Myocyte (in vitro differentiated cells): ENCODE measurements around the gene CA12. TPM values are rescaled to one million over a fixed set of nuclear protein-coding genes. Genes with fewer than 3 reads are reported as not detected.
A peak's percentile ranks its signal among the peaks of the same experiment; 100 is the strongest.

Experiments used
- DNase-seq: peaks from one replicate; pipeline ENCODE4 v3.0.0-alpha.2; 2012; ENCODE audit warnings: low read depth
- total RNA-seq: library from RNA; depleted of rRNA; stranded (reverse); fragments of >200 nt; gene quantifications from 2 replicates; pipeline ENCODE4 v1.2.3, GENCODE V29; 2014

CA12 gene
- total RNA-seq, 1 donor from 2014 or later, result 0.62 TPM

DNA sequence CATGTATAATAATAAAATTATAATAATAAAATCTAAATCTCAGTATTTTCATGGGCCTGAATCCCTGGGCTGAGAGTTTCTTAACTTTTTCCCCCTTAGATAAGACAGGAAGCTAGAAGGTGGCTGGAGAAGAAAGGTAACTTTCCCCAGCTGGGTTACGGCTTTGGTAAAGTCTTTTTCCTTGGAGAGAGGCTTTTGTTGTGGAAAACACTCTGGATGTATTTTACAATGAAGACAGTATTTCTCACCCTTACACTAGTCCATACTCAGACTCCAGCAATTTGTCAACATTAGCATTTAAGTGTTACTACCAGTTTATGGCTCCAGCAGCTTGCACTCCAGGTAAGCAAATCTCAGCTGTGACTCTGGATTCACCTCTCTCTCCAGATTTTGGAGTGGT, 69.4 kb downstream of the CA12 start:
- DNase-seq, result no peak

- DNase-seq, result no peak
These were observed 71.0 kb downstream of the CA12 start for GRCh38 chr15:63310646-63311045.

GRCh38 chr15:63308947-63309346, 72.7 kb downstream of the CA12 start:
- no peak for DNase-seq

GRCh38 chr15:63308491-63308890, 73.2 kb downstream of the CA12 start:
- no peak for DNase-seq

GRCh38 chr15:63306492-63307073, 75.1 kb downstream of the CA12 start:
- peak; percentile 70 for DNase-seq

GRCh38 chr15:63305260-63305659, 76.4 kb downstream of the CA12 start:
- DNase-seq, result no peak

- DNase-seq, result no peak
These were observed 80.6 kb downstream of the CA12 start for GRCh38 chr15:63301088-63301487.

- DNase-seq, result no peak
These were observed 81.6 kb downstream of the CA12 start for GRCh38 chr15:63299943-63300575.

DNA sequence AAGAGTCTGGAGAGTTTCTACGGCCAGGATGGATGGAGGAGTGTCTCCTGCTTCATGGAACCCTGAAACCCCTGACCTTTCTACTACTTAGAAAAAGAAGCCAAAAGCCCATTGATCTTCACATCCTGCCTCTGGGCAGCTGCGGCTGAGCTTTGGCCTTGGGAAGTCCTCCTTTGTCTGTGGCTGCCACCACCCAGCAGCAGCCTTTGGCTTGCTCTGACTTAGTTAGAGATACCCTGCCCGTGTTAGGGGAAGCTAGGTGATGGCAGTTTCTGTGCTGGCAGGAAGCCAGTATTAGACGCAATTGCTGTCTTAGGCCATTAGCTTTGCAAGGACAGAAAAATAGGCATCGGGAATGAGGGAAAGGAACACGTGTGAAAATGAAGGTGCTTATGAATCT, 85.5 kb downstream of the CA12 start:
- DNase-seq, result no peak

- DNase-seq, result no peak
These were observed 86.3 kb downstream of the CA12 start for GRCh38 chr15:63295341-63295740.

DNA sequence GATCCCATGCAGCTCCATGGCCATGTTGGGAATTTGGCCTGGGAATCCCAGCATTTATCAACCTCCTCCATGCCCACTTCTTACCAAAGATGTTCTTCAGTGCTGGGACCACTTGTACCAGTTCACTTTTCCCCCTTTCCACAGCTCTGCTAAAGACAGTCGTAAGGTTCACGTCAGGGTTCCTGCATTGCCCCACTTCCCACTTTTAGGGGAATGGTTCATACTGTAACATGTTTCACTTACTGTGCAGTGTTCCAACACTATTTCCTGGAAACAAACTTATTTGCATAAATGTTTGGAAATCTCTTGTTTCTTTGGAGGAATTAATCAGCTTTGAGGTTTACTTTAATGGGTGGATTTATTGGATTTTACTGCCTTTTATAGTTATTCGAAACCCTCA, 87.3 kb downstream of the CA12 start:
- no peak for DNase-seq

- no peak for DNase-seq
These were observed 88.9 kb downstream of the CA12 start for GRCh38 chr15:63292771-63293170.

DNA sequence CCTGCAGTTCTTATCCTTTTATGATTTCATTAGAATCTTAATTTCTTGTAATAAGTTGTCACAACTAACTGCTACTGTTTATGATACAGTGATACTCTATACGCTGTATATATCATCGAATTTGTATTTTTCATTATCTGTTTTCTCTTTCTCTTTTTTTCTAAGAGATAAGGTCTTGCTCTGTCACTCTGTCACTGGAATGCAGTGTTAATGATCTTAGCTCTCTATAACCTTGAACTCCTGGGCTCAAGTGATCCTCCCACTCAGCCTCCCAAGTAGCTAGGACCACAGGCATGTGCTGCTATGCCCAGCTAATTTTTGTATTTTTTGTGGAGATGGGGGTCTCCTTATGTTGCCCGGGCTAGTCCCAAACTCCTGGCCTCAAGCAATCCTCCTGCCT, 89.4 kb downstream of the CA12 start:
- DNase-seq, result no peak

DNA sequence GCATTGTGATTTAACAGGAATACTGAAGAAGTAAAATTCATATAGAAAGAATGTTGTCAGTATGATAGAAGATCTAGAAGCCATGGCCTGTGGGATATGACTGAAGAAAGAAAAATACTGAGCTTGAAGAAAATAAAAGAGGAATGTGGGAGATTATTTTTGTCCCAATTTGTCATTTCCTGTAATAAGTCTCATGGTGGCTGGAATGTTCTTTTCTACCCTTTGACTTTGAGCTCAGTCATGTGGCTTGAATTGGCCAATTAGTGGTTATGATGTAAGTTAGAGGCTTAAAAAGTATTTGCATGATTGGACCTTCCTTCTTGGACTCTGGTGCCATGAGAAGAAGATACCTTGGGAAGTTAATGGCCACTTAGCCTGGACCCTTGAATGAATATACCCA, 90.1 kb downstream of the CA12 start:
- peak; percentile 55 for DNase-seq

- peak; percentile 67 for DNase-seq
These were observed 92.8 kb downstream of the CA12 start for GRCh38 chr15:63288778-63289378.

GRCh38 chr15:63288342-63288741, 93.3 kb downstream of the CA12 start:
- DNase-seq, result no peak

- DNase-seq, result peak; percentile 65
These were observed 94.5 kb downstream of the CA12 start for GRCh38 chr15:63287109-63287508.

DNA sequence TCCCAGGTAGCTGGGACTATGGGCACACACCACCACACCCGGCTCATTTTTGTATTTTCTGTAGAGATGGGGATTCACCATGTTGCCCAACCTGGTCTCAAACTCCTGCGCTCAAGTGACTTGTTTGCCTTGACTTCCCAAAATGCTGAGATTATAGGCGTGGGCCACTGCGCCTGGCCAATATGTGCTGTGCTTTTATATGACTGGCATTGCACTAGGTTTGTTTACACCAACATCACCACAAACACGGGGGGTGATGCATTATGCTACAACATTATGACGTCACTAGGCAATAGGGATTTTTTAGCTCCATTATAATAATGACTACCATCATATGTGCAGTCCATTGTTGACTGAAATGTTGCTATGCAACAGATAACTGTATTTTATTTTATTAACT, 97.3 kb downstream of the CA12 start:
- DNase-seq, result no peak

DNA sequence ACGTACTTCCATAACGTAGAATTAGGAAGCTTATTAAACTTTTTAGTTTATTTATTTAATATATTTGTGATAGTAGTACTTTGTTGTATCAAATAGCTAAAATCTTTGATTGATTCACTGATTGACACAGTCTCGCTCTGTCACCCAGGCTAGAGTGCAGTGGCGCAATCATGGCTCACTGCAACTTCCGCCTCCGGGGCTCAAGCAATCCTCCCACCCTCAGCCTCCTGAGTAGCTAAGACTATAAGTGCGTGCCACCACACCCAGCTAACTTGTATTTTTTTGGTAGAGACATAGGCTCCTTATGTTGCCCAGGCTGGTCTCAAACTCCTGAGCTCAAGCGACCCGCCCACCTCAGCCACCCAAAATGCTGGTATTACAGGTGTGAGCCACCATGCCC, 98.5 kb downstream of the CA12 start:
- no peak for DNase-seq

DNA sequence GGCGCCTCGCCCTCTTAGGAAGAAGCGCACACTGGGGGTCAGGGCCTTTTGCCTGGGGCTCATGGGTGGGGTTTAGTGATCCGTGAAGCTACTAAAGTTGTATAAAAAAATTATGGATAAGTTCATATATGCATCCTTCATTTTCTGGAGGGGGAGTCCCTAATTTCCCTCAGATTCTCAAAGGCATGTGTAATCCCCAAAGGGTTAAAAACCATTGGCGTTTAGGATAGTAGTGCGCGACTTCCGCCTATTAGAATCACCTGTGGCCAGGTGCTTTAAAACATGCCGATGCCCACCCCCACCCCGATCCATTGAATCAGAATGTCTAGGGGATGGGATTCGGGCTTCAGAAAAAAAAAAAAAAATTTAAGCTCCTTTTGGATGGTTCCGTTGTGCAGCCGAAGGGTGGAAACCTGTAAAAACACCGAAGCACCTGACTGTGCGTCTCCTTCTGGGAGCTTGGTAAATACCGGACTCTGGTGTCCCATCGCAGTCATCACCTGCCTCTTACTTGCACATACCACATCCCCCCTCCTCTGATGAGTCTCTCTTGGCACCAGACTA, 103.7 kb downstream of the CA12 start:
- no peak for DNase-seq

DNA sequence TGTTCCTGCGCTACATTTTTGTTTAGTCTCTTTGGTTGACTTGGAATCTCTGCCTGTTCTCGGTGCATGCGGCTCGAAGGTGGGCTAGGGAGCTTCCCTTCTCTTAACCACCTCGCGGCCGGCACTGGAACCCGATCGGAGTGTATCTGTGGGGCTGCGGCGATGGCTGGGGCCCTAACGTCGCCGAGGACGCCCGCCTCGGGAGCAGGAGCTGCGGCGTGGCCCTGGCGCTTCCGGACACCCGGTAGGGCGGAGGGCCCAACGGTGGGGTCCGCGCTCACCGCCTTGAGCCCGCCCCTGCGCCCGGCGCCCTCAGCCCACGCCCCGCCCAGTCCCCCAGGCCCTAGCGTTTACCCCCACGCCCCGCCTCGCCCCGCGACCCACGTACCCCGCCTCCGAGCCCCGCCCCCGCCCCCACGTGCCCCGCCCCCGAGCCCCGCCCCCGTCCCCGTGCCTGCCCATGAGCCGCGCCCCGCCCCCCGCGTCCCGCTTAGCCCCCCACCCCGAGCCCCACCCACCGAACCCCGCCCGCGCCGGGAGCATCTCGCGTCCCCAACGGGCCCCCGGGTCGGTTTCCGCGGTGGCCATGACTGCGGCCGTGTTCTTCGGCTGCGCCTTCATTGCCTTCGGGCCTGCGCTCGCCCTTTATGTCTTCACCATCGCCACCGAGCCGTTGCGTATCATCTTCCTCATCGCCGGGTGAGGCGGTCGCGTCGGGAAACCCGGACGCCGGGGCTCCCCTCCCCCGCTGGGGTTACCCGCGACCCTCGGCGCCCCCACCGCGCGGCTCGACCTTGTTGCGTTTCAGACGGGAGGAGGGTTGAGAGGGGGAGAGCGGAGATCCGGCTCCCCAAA, 104.4 kb downstream of the CA12 start, which contains the start of gene APH1B:
APH1B (plus strand) TSS at position 568 of the 855 bp plus-strand sequence; CDS start at position 587, 19 bp downstream.
- peak; percentile 82 for DNase-seq
